GM19328 (cell line): ENCODE data around the gene DGKG.

Source experiments
- ATAC-seq: cut with Tn5 transposase; IDR thresholded peaks from one replicate; pipeline ENCODE4 v1.9.1; 2021; ENCODE audit warnings: mild to moderate bottlenecking, moderate library complexity; ENCODE audit not compliant: unreplicated experiment

The DGKG gene

DNA sequence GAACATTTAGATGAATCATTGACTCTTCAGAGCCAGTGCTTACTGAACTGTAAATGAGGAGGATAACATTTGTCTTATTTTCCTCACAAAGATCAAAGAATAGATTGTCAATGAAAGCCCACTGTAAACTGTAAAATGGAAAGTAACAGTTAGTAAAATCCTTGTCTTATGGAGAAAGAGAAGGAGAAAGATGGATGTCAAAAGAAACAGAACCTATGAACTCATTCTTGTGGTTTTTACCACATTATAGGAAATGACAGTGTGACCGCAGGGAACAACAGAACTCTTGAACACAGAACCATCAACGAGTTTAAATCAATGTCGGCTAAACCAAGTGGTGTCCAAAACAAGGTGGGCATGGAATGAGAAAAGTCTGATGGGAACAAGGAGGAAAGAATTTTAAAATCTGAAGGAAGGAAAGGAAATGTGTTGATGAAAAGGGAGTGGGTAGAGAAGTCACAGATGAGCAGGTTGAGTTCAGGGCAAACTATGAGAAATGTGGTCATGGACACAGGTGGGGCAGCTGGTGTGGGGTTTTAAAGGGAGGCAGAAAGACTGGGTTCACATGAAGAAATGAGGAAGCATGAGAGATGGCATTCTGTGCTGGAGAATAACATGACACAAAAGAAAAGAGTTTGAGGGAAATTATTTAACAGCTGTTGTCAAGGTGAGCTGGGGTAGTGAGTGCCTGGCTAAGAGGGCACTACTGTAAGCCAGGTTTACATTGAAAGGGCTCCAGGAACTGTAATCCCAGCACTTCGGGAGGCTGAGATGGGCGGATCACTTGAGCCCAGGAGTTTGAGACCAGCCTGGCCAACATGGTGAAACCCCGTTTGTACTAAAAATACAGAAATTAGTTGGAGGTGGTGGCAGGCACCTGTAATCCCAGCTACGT lies 210.7 kb downstream of the DGKG start:
- ATAC-seq: no peak

DNA sequence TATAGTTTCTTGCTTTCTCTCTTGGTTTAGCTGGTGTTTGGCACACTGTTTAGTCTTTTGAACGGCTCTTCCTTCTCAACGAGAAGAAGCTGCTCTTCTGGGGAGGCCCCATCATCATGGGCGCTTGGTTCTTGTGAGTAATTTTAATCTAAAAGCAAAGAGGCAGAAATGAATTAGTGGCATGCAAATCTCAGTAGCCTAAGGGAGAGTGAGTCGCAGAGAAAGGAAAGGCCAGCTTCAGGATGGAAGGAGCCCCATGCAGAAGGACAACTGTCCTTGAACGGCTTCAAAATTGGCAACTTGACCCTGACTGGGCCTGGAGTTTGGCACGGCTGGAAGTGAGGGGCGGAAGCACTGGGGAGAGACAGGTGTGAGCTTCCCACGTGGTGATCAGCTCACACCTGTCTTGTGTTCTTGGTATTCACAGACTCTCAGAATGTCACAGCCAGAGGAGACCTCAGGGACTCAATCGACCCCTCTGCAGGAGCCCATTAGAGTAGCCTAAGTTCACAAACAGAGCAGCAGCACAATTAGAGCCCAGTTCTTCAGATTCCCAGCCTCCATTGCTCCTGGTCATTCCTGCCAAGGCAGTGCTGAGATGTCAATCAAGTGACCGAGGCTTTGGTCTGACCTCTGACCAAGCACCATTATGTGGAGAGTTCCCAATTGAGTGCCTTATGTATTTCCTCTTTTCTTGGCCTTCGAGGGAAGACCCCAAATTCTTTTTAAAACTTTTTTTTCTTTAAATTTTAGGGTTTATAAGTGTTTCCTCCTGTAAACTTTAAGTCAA lies 211.8 kb downstream of the DGKG start:
- no peak for ATAC-seq

DNA sequence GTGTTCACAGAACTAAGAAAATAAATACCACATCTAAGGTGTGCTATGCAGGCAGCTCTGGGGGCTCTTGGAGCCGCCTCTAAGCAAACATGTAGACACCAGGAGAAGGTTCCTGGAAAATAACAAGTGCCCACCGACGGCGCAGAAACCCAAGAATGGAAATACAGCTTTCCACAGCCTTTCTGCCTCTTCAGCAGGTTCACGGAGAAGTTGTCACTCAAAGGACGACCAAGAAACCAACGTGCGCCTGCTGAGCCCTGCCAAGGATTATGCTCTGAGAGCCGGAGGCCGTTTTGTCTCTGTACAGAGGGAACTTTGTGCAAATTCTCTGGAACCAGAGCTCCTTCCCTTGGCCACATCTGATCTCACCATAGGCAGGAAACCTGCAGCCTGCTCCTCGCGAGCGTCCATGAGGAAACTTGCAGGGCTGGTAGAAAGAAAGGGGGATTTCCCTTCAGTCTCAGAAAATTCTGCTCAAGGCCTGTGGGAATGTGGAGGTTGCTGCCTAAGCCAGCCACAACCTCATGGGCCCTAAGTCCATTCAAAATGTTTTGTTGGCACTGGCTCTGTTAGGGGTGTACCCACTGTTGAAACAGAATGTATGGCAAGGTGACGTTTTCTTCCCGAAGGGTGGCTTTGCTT lies 212.6 kb downstream of the DGKG start:
- no peak for ATAC-seq

DNA sequence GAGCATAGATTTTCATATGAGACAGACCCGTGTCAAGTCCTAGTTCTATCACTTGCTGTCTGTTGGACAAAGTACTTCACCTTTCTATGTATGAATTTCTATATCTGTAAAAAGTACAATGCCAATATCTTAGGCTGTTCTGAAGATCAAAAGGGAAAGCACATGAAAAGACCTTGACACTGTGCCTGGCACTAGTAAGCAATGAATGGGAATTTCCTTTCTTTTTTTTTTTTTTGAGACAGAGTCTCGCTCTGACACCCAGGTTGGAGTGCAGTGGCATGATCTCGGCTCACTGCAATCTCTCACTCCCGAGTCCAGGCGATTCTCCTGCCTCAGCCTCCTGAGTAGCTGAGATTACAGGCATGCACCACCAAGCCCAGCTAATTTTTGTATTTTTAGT lies 217.8 kb downstream of the DGKG start:
- ATAC-seq: no peak

DNA sequence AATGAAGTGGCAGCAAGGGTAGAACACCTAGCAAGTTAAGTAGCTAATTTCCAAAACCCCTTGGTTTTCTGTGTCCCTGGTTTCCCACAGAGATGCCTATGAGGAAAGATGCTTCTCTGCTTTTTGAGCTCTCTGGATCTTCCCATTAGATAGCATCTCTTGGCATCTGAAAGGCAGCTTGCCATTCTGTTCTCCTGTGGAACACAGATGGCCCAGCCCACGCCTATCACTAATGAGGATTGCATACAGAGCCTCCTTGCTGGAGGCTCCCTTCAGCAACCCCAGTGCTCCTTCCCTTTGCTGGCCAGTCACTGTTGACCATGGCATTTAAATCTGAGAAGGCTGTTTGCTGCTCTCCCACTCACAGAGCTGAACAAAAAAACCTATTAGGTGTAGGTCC lies 218.8 kb downstream of the DGKG start:
- no peak for ATAC-seq

DNA sequence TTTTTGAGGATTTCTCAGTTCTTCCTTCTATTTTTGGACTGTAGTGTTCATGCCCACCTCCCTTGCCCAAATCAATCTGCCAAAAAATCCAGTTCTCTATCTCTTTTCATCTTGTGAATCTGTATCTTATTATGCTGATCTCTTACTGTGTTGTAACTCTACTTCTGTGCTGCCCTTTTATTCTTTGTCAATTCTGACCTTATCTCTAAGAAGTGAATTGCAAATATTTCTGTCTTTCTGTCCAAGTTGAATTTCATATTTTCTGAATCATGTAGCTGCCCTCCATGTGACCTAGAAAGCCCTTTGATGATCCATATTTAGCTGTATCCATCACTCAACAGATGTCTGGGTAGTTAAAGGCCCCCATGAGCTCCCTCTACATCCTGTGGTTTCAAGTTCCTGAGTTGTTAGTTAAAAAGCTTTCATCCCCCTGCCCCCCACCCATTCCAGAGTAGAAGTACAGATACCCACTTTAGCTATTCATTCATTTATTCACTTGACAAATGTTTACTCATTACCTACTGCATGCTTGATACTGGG lies 219.6 kb downstream of the DGKG start:
- no peak for ATAC-seq

DNA sequence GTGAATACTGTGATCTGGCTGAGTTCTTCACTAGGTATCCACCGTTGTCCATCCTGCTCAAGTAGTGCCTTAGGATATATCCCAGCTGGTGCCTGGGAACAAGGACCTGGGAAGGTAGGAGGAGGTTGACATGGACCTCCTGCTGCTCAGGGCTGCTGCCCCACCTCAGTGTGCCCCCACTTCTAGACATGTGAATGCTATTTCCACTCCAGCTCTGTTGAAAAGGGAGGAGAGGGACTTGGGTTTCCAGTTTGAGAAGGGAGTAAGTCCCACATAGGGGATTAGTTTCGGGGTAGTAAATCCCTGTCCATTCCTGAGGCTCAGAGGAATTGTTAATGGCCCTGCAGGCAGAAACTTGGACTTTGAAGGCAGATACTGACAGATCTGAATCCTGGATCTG lies 220.2 kb downstream of the DGKG start:
- ATAC-seq: no peak

DNA sequence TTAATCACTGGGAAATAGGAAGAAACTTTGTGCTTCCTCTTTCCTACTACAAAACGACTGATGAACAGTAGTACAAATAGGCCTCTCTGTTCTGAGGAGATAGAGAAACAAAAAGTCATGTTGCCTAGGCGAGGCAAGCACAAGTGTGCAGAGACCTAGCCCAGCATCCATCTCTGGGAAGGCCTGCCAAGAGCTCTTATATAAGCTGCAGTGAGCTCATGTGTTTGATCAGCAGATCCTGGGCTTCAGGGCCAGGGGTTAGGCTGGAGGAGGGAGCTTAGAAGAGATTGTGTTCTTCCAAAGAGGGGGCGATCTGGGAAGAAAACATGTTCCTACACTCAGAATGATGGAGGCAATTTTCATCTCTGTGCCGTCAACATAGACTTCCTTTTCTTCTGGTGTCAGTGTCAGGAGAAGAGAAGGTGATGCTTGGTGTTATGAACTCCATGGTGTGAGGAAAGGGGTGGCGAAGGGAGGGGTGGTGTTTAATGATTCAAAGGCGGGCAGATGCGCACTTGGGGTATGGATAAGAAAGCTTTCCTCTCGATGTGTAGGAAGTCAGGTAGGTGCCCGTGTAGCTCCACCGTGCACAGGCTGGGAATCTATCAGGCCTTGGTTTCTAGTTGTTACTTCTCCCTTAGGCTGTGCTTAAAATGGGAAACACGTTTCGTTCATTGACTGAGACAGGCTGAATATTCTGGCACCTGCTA lies 223.6 kb downstream of the DGKG start:
- ATAC-seq: no peak

DNA sequence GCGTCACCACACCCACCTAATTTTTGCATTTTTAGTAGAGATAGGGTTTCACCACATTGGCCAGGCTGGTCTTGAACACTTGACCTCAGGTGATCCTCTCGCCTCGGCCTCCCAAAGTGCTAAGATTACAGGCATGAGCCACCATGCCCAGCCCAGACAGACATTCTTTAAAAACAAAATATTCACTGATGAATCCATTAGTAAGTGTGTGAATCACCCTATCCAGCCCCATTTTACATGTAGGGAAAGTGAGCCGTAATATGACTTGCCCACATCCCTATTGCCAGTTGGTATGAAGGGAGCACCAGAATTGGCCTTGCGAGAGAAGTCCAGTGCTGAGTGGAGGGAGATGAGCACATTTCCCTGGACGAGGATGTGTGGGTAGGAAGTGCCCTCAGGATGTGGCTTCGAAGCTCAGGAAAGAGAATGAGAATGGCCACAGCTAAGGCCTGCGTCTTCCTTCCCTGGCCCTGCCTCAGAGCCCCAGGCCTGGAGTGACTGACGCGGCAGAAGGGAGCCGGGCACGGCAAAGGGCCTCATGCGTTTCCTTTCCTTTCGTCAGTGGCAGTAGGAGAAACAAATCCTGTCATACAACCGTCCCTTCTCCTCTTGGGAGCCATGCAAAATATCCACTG lies 224.9 kb downstream of the DGKG start:
- ATAC-seq: no peak

DNA sequence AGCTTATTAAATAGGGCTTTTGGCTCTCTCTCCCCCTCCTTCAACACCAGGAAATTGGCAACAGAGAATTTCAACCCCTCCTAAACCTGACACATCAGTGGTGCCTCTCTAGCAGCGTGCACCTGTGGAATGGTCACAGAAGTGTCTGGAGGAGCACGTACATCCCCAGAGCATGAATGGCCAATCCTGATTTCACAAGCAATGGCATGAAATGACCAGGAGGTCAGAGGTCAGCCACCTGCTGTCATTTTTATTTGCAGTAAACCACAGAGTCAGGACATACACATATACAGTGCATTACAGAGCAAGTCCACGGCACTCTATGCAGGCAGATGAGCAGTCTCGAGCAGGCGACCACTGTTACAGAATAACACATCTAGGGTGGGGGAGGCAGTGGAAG lies 228.1 kb downstream of the DGKG start:
- no peak for ATAC-seq

DNA sequence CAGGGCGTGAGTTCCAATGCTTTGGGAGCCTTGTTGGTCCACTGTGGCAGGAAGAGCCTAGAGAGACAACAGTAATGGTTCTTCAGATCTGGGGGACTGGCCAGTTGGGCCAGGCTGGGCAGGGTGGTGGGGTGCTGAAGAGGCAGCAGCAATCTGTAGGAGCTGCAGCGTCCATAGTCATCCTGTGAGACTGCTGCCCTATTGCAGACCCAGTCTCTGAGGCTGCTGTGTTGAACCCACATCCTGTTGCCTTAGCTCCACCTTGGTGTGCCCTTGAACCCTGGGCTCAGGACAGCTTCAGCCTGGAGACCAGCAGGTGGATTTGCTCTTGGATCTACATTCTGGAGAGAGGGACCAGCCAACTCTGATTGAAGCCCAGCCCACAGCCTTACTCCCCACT lies 229.5 kb downstream of the DGKG start:
- ATAC-seq: no peak

DNA sequence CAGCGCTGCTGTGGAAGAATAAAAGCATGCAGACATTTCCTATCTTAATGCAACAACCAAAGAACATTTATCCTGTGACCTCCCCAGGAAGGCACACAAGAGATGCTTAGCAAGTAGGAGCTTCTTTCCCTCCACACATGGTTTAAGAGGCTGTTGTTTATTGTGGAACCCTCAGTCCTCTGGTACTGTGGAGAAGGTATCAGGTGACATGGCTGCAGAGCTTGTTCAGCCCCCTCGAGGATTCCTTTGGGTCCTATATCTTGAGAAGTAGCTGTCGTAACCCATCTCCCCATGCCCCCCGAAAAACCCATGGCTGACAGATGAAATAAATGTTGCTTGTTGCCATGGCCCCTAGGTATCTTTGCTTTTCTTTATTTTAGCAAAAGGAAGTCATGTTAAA lies 232.8 kb downstream of the DGKG start:
- no peak for ATAC-seq

DNA sequence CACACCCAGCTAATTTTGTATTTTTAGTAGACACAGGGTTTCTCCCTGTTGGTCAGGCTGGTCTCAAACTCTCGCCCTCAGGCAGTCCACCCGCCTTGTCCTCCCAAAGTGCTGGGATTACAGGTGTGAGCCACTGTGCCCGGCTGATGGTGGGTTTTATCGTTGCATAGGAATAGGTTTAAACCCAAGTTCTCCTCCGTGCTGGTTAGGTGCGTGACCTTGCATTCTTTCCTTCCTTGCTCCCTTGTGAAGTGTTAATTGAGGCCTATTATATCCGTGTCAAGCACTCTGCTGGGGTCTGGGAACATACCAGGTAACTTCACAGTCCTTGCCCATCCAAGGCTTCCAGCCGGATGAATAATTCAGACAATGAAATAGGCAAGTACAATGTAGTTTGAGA lies 233.9 kb downstream of the DGKG start:
- no peak for ATAC-seq

DNA sequence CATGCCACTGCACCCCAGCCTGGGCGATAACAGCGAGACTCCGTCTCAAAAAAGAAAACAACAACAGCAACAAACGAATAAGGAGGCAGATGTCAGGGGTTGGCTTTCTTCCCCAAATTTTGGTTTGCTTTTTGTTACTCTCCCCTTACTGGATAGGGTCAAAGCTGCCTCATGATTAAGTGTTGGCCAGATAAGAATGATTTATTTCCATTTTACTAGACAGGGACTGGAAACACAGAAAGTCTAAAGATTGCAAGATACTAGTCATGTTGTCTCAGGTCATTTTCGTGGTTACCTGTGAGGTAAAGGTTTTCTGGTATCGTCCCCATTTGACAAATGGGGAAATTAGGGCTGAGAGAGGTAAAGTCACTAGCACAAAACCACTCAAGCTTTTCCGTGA lies 234.6 kb downstream of the DGKG start:
- no peak for ATAC-seq

DNA sequence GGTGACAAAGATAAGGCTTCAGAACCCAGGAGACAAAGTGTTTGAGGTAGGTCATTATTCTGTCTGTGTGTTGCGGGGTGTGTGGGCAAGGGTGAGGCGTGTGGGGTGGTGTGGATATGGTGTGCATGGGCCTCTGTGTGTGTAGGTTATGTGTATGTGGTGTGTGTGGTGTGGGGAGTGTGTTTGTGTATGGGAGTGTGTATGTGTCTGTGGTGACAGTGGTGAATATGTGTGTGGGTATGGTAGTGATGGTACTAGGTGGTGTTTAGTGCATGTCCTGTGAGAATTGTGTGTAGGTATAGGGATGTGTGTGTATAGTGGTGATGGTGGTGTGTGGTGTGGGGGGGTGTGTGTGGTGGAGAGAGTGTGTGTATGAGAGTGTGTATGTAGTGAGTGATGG lies 236.9 kb downstream of the DGKG start:
- ATAC-seq: no peak

DNA sequence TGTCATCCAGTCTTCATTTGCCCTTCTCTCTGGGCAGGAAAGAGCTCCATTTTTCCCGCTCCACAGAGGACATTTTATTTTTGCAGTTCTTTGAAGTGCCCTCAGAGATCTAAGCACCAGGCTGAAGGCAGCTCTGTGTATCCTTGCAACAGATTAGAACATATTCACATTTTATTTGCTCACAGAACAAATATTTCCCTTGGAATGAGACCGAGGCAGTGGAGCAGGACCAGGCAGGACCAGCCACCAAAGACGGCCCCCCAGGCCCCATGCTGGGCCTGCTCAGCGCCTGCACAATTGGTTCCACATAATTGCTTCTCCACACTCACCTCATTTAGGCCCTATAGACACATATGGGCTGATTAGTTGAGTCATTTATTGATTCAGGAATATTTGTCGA lies 237.4 kb downstream of the DGKG start:
- ATAC-seq: no peak

DNA sequence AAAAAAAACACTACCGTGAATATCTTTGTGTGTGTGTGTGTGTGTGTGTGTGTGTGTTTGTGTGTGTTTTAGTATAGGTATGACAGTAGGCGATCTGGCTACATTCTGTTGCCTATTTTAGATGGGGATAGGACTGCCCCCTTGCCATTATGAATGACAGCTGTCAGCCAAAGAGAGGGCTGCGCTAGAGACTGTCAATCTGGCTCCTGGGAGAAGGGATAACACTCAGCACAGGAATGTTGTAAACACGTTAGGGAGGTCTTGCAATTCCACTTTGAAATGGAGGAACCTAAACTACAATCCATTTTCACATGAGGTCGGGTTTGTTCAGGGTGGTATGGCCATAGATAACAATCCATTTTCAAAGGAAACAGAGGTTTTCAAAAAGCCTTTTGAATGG lies 239.0 kb downstream of the DGKG start:
- no peak for ATAC-seq

DNA sequence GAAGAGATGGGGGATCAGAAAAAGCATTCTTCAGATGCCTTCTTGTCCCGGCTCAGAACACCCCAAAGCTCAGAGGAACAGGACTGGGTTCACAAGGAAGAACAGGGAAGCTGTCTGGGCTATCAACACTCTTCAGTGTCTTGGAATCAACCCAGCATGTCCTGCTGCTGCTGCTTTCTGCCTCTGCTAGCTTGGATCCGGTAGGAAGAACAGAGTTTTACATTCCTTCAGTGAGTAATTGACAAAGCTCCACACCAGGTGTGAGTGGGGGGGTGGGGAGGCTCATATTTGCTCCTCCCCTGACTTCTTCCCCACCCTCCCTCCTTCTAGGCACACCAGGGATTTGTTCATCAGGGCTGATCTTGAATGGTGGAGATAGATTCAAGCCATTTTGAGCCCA lies 240.1 kb downstream of the DGKG start:
- ATAC-seq: no peak

DNA sequence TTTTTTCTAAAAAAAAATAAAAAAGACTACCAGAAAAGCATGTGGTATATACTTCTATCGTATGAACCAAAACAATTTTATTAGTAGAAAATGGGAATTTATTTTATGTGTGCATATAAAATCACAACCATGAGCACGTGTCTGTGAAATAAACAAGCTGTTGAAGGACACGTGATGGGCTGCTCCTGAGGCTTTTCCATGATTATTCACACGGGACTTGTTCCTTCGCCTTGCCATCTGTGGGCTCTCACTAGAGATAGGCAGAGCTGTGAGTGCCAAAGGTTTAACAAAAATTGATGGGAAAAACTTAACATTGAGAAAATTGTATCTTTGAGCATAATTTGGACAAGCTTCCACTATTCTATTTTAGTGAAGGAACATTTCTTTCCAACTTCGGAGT lies 240.8 kb downstream of the DGKG start:
- no peak for ATAC-seq

DNA sequence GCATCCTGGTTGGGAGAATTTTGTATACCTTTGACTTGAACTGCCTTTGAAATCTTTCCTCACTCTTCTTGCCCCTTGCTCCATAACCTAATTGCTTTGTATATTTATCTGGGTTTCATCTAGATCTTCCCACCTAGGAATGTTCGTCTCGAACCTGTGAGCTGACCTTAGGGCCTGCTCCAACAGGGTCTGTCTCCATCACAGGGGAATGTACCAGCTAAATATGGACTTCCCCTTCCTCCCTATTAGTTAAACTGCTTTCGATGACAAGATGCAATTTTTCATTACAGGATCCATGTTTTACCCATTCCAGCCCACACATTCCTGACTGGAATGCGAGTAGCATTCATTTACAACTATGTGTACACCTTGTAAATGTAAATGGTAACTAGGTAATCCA lies 242.5 kb downstream of the DGKG start:
- no peak for ATAC-seq
